Smooth muscle cell (in vitro differentiated cells): ENCODE data around the gene LHX3. TPM values are rescaled to one million over a fixed set of nuclear protein-coding genes. Genes with fewer than 3 reads are reported as not detected.

Source experiments
- DNase-seq: peaks from one replicate; lab custom pipeline; 2025; ENCODE audit not compliant: unreplicated experiment; lab: John Stamatoyannopoulos, UW
- H2AFZ ChIP-seq: fragments of 200-600 bp; sonication (generic); 2 replicates; pipeline ENCODE4 v1.6.0; 2016; ENCODE audit warnings: antibody characterized with exemption, low read depth, mild to moderate bottlenecking
- H3F3A ChIP-seq: fragments of 200-600 bp; sonication (generic); 2 replicates; pipeline ENCODE4 v1.6.0; 2017; ENCODE audit warnings: antibody characterized with exemption, low read depth
- H3K27ac ChIP-seq: fragments of 200-600 bp; sonication (generic); 2 replicates; pipeline ENCODE4 v1.5.1; 2016; ENCODE audit warnings: low read depth, mild to moderate bottlenecking
- H3K27me3 ChIP-seq: fragments of 200-600 bp; sonication (generic); 2 replicates; pipeline ENCODE4 v1.6.1; 2016; ENCODE audit warnings: low read depth, mild to moderate bottlenecking
- H3K36me3 ChIP-seq: fragments of 200-600 bp; sonication (generic); 2 replicates; pipeline ENCODE4 v1.5.1; 2016; ENCODE audit warnings: low read depth
- H3K4me1 ChIP-seq: fragments of 200-600 bp; sonication (generic); 2 replicates; pipeline ENCODE4 v1.5.1; 2016; ENCODE audit warnings: low read depth
- H3K4me2 ChIP-seq: fragments of 200-600 bp; sonication (generic); 2 replicates; pipeline ENCODE4 v1.6.0; 2016; ENCODE audit warnings: mild to moderate bottlenecking
- H3K4me3 ChIP-seq: fragments of 200-600 bp; sonication (generic); 2 replicates; pipeline ENCODE4 v1.5.1; 2016; ENCODE audit warnings: mild to moderate bottlenecking
- H3K79me2 ChIP-seq: fragments of 200-600 bp; sonication (generic); 2 replicates; pipeline ENCODE4 v1.6.0; 2016; ENCODE audit warnings: low read depth, mild to moderate bottlenecking
- H3K9ac ChIP-seq: fragments of 200-600 bp; sonication (generic); 2 replicates; pipeline ENCODE4 v1.6.0; 2016; ENCODE audit warnings: low read depth
- H3K9me3 ChIP-seq: fragments of 200-600 bp; sonication (generic); replicated peaks from 2 replicates; pipeline ENCODE4 v1.5.1; 2016; ENCODE audit warnings: low read depth
- H4K20me1 ChIP-seq: fragments of 200-600 bp; sonication (generic); 2 replicates; pipeline ENCODE4 v1.6.0; 2016; ENCODE audit warnings: low read depth
- WGBS: methylation state at CpG from one replicate; pipeline ENCODE4 v1.1.7; 2016; ENCODE audit warnings: low lambda C conversion rate; 5-methylcytosine and 5-hydroxymethylcytosine counted together
- polyA plus RNA-seq: library from polyadenylated mRNA; unstranded; fragments of >200 nt; fragmentation: Nextera tagmentation; extraction: Ambion mirVana; gene quantifications from 2 replicates; pipeline ENCODE4 v1.2.1, GENCODE V29; 2016
- total RNA-seq: library from RNA; depleted of rRNA; stranded (reverse); fragments of >200 nt; gene quantifications from 2 replicates; pipeline ENCODE4 v1.2.3, GENCODE V29; 2014
- TF ChIP-seq, protein P1 (sequence below): fragments of 200-600 bp; sonication (generic); IDR thresholded peaks from 2 replicates; pipeline ENCODE4 v1.5.1; 2017; ENCODE audit warnings: borderline replicate concordance, mild to moderate bottlenecking, antibody characterized with exemption; ENCODE audit not compliant: insufficient read depth, poor library complexity, severe bottlenecking

The LHX3 gene
- total and polyA plus RNA-seq, 2 experiments from 2014 or later: not detected

DNA sequence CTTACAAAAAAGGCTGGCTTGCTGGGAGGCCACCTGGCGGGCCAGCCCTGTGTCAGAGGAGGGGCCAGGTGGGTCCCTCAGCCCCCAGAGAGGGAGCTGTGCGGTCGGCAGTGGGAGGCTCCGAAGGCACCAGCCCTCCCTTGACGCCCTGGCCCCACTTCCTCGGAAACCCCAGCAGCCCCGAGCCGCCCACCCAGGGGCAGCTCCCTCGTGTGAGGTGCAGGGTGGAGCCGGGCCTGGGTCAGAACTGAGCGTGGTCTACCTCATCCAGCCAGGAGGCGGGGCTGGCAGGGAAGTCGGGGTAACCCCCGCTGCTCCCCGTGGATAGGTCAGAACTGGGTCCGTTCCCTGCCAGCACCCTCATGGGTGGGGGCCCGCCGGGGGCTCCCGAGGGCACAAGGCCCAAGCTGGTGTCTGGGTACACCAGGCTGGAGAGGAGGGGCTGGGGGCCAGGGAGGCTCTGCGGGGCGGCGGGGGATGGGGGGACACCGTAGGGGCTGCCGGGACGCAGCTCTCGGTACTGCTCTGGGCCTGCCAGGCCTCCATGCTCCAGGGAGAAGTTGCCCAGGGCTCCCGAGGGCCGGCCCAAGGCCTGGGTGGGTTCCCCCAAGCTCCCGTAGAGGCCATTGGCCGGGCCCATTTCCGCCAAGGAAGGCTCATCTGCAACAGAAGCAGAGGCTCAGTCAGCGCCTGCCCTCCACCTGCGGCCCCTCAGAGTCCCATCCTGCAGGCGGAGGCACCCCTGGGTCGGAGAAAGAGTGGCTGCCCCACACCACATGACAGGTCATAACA, 7.6 kb downstream of the LHX3 start:
- H3K4me3 ChIP-seq: no peak overlapping the region
- H4K20me1 ChIP-seq: no peaks in the 10 kb centered on the region
- no peaks in the 10 kb centered on the region for H3K9me3 ChIP-seq
- TF ChIP-seq, protein P1, sequence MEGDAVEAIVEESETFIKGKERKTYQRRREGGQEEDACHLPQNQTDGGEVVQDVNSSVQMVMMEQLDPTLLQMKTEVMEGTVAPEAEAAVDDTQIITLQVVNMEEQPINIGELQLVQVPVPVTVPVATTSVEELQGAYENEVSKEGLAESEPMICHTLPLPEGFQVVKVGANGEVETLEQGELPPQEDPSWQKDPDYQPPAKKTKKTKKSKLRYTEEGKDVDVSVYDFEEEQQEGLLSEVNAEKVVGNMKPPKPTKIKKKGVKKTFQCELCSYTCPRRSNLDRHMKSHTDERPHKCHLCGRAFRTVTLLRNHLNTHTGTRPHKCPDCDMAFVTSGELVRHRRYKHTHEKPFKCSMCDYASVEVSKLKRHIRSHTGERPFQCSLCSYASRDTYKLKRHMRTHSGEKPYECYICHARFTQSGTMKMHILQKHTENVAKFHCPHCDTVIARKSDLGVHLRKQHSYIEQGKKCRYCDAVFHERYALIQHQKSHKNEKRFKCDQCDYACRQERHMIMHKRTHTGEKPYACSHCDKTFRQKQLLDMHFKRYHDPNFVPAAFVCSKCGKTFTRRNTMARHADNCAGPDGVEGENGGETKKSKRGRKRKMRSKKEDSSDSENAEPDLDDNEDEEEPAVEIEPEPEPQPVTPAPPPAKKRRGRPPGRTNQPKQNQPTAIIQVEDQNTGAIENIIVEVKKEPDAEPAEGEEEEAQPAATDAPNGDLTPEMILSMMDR: no peak
- H3K79me2 ChIP-seq: no peaks in the 10 kb centered on the region
- H3K27ac ChIP-seq: no peak overlapping the region
- peaks cover 100% of the 10 kb centered on the region for H3K27me3 ChIP-seq
- WGBS: 33% methylated on average over 28 of the region's 35 CpGs
- peaks cover 7% of the 10 kb centered on the region for H3K4me1 ChIP-seq
- no peak overlapping the region for H2AFZ ChIP-seq
- no peak overlapping the region for H3K9ac ChIP-seq
- no peaks in the 10 kb centered on the region for H3F3A ChIP-seq
- no peak overlapping the region for H3K4me2 ChIP-seq
- no peak for DNase-seq
- no peaks in the 10 kb centered on the region for H3K36me3 ChIP-seq

DNA sequence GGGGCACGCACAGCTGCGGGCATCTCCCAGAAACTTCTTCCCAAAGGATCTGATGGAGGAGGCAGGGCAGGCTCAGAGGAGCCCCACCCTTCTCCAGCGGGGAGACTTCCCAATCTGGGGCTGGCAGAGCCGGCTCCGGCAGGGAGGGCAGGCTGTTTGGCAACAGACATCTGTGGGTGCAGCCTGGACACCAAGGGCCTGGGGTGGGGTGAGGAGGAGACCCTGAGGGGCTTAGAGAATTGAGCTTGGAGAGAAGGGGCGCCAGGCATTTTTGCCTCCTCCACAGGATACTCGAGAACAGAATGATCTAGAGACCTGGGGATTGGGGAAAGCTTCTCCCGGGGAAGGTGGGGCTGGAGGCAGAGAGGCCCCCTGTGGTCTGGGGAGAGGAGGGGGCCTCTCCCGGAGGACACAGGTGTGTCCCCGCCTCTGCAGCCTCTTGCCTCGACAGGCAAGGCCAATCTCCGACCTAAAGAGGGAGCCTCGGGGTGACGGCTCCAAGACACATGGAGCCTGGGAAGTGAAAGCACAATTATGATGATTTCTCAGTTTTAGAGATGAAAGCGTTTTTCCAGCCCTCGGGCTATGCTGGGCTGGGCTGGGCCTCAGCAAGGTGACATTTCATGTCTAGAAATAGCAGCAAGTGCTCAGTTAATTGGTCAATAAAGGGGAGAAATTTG, 8.4 kb downstream of the LHX3 start:
- peaks cover 10% of the 10 kb centered on the region for H3K4me1 ChIP-seq
- no peaks in the 10 kb centered on the region for H3K79me2 ChIP-seq
- no peaks in the 10 kb centered on the region for H3K9me3 ChIP-seq
- H3F3A ChIP-seq: no peaks in the 10 kb centered on the region
- H3K27me3 ChIP-seq: peaks cover 100% of the 10 kb centered on the region
- no peak overlapping the region for H3K9ac ChIP-seq
- no peak overlapping the region for H3K4me3 ChIP-seq
- TF ChIP-seq, protein P1: no peak
- no peaks in the 10 kb centered on the region for H4K20me1 ChIP-seq
- no peak overlapping the region for H3K4me2 ChIP-seq
- DNase-seq: no peak
- H3K36me3 ChIP-seq: no peaks in the 10 kb centered on the region
- WGBS: 14% methylated on average over 16 of the region's 16 CpGs
- H3K27ac ChIP-seq: no peak overlapping the region
- H2AFZ ChIP-seq: no peak overlapping the region

DNA sequence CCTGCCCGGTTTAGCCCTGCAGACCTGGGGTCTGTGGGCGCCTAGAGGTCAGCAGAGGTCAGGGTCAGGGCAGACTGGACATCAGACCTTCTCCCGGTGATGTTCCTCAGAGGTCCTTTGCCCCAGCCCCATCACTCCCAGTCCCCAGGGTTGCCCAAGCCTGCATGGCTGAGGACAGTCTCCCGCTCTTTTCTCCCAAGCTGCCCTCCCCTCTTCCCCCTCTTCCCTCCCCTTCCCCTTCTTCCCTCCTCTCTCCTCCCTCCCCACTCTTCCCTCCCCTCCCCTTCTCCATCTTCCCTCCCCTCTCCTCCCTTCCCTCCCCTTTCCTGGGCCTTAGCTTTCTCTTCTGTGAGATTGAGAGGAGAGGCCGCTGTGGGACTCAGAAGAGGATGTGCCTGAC, 10.4 kb downstream of the LHX3 start:
- TF ChIP-seq, protein P1: no peak
- peaks cover 10% of the 10 kb centered on the region for H3K4me1 ChIP-seq
- 25% methylated on average over 4 of the region's 5 CpGs for WGBS
- no peaks in the 10 kb centered on the region for H4K20me1 ChIP-seq
- no peaks in the 10 kb centered on the region for H3K79me2 ChIP-seq
- H3K4me3 ChIP-seq: no peak overlapping the region
- H3K9ac ChIP-seq: no peak overlapping the region
- no peaks in the 10 kb centered on the region for H3K36me3 ChIP-seq
- H3K9me3 ChIP-seq: no peaks in the 10 kb centered on the region
- H3F3A ChIP-seq: no peaks in the 10 kb centered on the region
- peaks cover 98% of the 10 kb centered on the region for H3K27me3 ChIP-seq
- no peak overlapping the region for H3K4me2 ChIP-seq
- no peak overlapping the region for H3K27ac ChIP-seq
- H2AFZ ChIP-seq: no peak overlapping the region
- DNase-seq: no peak
